ENCODE measurements around the gene FNDC3B. TPM values are rescaled to one million over a fixed set of nuclear protein-coding genes. Genes with fewer than 3 reads are reported as not detected.

FNDC3B gene
- total and polyA plus RNA-seq, 12 donors, result 9.7 to 118 (median 85.0) TPM

DNA sequence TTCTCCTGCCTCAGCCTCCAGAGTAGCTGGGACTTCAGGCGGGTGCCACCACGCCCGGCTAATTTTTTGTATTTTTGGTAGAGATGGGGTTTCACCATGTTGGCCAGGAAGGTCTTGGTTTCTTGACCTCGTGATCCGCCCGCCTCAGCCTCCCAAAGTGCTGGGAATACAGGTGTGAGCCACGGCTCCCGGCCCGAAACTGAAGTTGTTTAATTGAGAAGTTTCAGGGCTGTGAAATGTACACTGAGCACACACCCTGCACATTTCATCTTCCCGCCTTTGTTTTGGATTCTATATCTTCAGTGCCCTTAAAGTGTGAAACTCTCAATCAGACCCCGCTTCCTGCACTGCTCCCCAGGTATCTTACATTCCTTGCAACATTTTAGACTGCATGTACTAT is 149.1 kb downstream of the FNDC3B start:
- no peak overlapping the region for H3K27ac ChIP-seq
- WGBS, 2 donors, result 95 to 98% methylated on average over 11 of the region's 11 CpGs
- no peaks in the 10 kb centered on the region for H3K9me3 ChIP-seq
- intact Hi-C loops (cut with DNase I), result no loop called here
- TF ChIP-seq CTCF (IDR thresholded peaks at IDR 0.05), result no peak
- peaks cover 0 to 59% (median 25%) of the 10 kb centered on the region in 9 donors for H3K4me1 ChIP-seq
- no peak overlapping the region for H3K4me3 ChIP-seq
- ATAC-seq (no peak), DNase-seq (no peak)
- peaks cover 0 to 6% (median 0%) of the 10 kb centered on the region in 9 donors for H3K36me3 ChIP-seq
- no peaks in the 10 kb centered on the region for H3K27me3 ChIP-seq

GRCh38 chr3:172189213-172189612 is 149.8 kb downstream of the FNDC3B start:
- ATAC-seq (no peak), DNase-seq (no peak)
- no peak for TF ChIP-seq CTCF (IDR thresholded peaks at IDR 0.05)
- H3K27me3 ChIP-seq, result no peaks in the 10 kb centered on the region
- H3K4me3 ChIP-seq, result no peak overlapping the region
- intact Hi-C loops (cut with DNase I), result no loop called here
- peaks cover 0 to 58% (median 23%) of the 10 kb centered on the region in 9 donors for H3K4me1 ChIP-seq
- peaks cover 0 to 6% (median 0%) of the 10 kb centered on the region in 9 donors for H3K36me3 ChIP-seq
- H3K9me3 ChIP-seq, result no peaks in the 10 kb centered on the region
- WGBS, 2 donors, result 80 to 82% methylated on average over 2 of the region's 2 CpGs
- H3K27ac ChIP-seq, result no peak overlapping the region

GRCh38 chr3:172189987-172190603 is 150.7 kb downstream of the FNDC3B start:
- Histone ChIP-seq H3K27me3 (no peaks in the 10 kb centered on the region), H3K27ac (no peak overlapping the region), H3K36me3 (peaks cover 0 to 6% (median 0%) of the 10 kb centered on the region in 9 donors), H3K4me3 (no peak overlapping the region), H3K4me1 (peaks cover 0 to 57% (median 24%) of the 10 kb centered on the region in 9 donors), H3K9me3 (no peaks in the 10 kb centered on the region)
- DNase-seq, result no peak
- intact Hi-C loops (cut with DNase I), result no loop called here
- TF ChIP-seq CTCF (IDR thresholded peaks at IDR 0.05), result no peak
- 79 to 84% methylated on average over 7 of the region's 7 CpGs for WGBS, 2 donors
- ATAC-seq, result peak in 1 of 8 donors; percentile 39

GRCh38 chr3:172190980-172191379 is 151.6 kb downstream of the FNDC3B start:
- Histone ChIP-seq H3K27me3 (no peaks in the 10 kb centered on the region), H3K27ac (no peak overlapping the region), H3K36me3 (peaks cover 0 to 6% (median 0%) of the 10 kb centered on the region in 9 donors), H3K4me1 (peaks cover 0 to 56% (median 26%) of the 10 kb centered on the region in 9 donors), H3K4me3 (no peak overlapping the region), H3K9me3 (no peaks in the 10 kb centered on the region)
- ATAC-seq, result no peak
- intact Hi-C loops (cut with DNase I), result no loop called here
- no peak for DNase-seq
- WGBS, 2 donors, result 94 to 95% methylated on average over 3 of the region's 3 CpGs
- no peak for TF ChIP-seq CTCF (IDR thresholded peaks at IDR 0.05)

Data from heart right ventricle (tissue), 16 donors.